GM12878 (cell line): Measurements from ENCODE around the gene MBOAT2. TPM values are rescaled to one million over a fixed set of nuclear protein-coding genes. Genes with fewer than 3 reads are reported as not detected.

Experiments
- ATAC-seq: fragments of 200-7000 bp; cut with Tn5 transposase; 3 replicates; pipeline ENCODE4 v1.9.1; 2020; ENCODE audit warnings: mild to moderate bottlenecking, moderate library complexity
- BruUV-seq: library from RNA; stranded (reverse); fragments of 400-500 nt; replicated peaks from 2 replicates; lab custom pipeline; 2021; lab: Mats Ljungman, UMichigan
- CTCF ChIA-PET: fragments of 300-600 bp; sonication (Branson Sonifier 250); formaldehyde crosslinking; extraction: SDS; loops from one replicate; lab custom pipeline; 2021; ENCODE audit warnings: inconsistent platforms; lab: Yijun Ruan, JAX
- POLR2A ChIA-PET: fragments of 350-600 bp; formaldehyde crosslinking; extraction: SDS; loops from one replicate; lab custom pipeline; 2021; ENCODE audit warnings: inconsistent platforms; lab: Charles Lee
- RAD21 ChIA-PET: fragments of 300-600 bp; sonication (Branson Sonifier 250); formaldehyde crosslinking; loops from one replicate; lab custom pipeline; 2023; ENCODE audit warnings: antibody characterized with exemption; ENCODE audit not compliant: unreplicated experiment; lab: Charles Lee
- SMC1A ChIA-PET: fragments of 300-600 bp; sonication (Branson Sonifier 250); formaldehyde crosslinking; loops from one replicate; lab custom pipeline; 2023; ENCODE audit not compliant: unreplicated experiment, uncharacterized antibody; lab: Charles Lee
- DNase-seq: peaks from one replicate; pipeline ENCODE4 v3.0.0-alpha.2; 2011; ENCODE audit warnings: low read depth, low spot score
- FAIRE-seq: peaks from 3 replicates; lab custom pipeline; 2011; peaks lifted over from hg19 to GRCh38; lab: Jason Lieb, UNC
- H2AFZ ChIP-seq: 2 replicates; pipeline ENCODE4 v1.6.0; 2011; ENCODE audit warnings: low read depth, low read length, control low read depth; ENCODE audit not compliant: control insufficient read depth
- H3K27ac ChIP-seq: 2 replicates; pipeline ENCODE4 v1.5.1; 2011; ENCODE audit warnings: control low read depth; ENCODE audit not compliant: control insufficient read depth, insufficient read depth
- H3K27me3 ChIP-seq, 2 experiments: replicated peaks in 1 of 2; 2 replicates each; pipeline versions ENCODE4 v1.6.0 to v1.6.1; 2011; ENCODE audit warnings: low read length in 1 of 2; ENCODE audit not compliant: control insufficient read depth in 2 of 2, insufficient read depth in 2 of 2
- H3K36me3 ChIP-seq, 2 experiments: 2 replicates each; pipeline ENCODE4 v1.5.1; 2011; ENCODE audit warnings: low read length in 1 of 2; ENCODE audit not compliant: control insufficient read depth in 2 of 2, insufficient read depth in 2 of 2
- H3K4me1 ChIP-seq: 2 replicates; pipeline ENCODE4 v1.6.1; 2011; ENCODE audit warnings: mild to moderate bottlenecking, low read length, moderate library complexity, mixed read lengths; ENCODE audit not compliant: control insufficient read depth, insufficient read depth
- H3K4me2 ChIP-seq: 2 replicates; pipeline ENCODE4 v1.6.0; 2011; ENCODE audit warnings: control low read depth; ENCODE audit not compliant: control insufficient read depth, insufficient read depth
- H3K4me3 ChIP-seq: fragments of 200-600 bp; sonication (generic); 2 replicates; pipeline ENCODE4 v1.5.1; 2016
- H3K79me2 ChIP-seq: 2 replicates; pipeline ENCODE4 v1.6.0; 2011; ENCODE audit warnings: low read length; ENCODE audit not compliant: control insufficient read depth, insufficient read depth
- H3K9ac ChIP-seq: 2 replicates; pipeline ENCODE4 v1.8.0; 2011; ENCODE audit warnings: low read length, control low read depth, mixed read lengths; ENCODE audit not compliant: control insufficient read depth, insufficient read depth
- H3K9me3 ChIP-seq: replicated peaks from 3 replicates; pipeline ENCODE4 v1.5.1; 2011; ENCODE audit warnings: mild to moderate bottlenecking, low read length; ENCODE audit not compliant: control insufficient read depth, insufficient read depth
- H4K20me1 ChIP-seq: 2 replicates; pipeline ENCODE4 v1.6.0; 2011; ENCODE audit not compliant: control insufficient read depth, insufficient read depth
- CEBPB ChIP-seq, 2 experiments: fragments of 150-350 bp in 1 of 2; IDR thresholded peaks; 2 replicates each; pipeline ENCODE4 v1.6.1; 2012 to 2014; ENCODE audit warnings: low read depth in 2 of 2, low read length in 2 of 2, borderline replicate concordance in 1 of 2, inconsistent platforms in 1 of 2
- CHD1 ChIP-seq: IDR thresholded peaks from 2 replicates; pipeline ENCODE4 v1.6.1; 2012; ENCODE audit warnings: low read depth, low read length, improper control_type of control experiment
- CHD2 ChIP-seq: IDR thresholded peaks from 2 replicates; pipeline ENCODE4 v1.6.1; 2011; ENCODE audit warnings: low read depth, low read length, improper control_type of control experiment, borderline replicate concordance
- EED ChIP-seq: sonication (generic); IDR thresholded peaks from 2 replicates; pipeline ENCODE4 v1.6.1; 2016; ENCODE audit warnings: antibody characterized with exemption, low read depth
- FOXM1 ChIP-seq: IDR thresholded peaks from 2 replicates; pipeline ENCODE4 v1.6.1; 2012; ENCODE audit warnings: low read depth, mild to moderate bottlenecking, inconsistent platforms, low read length, moderate library complexity
- GABPA ChIP-seq: IDR thresholded peaks from 2 replicates; pipeline ENCODE4 v1.6.1; 2014; ENCODE audit warnings: antibody characterized with exemption, low read depth, mild to moderate bottlenecking, inconsistent platforms
- HDGF ChIP-seq: fragments of 450-650 bp; IDR thresholded peaks from 2 replicates; pipeline ENCODE4 v1.6.1; 2016; ENCODE audit warnings: antibody characterized with exemption
- KDM1A ChIP-seq: fragments of 200-600 bp; sonication (generic); IDR thresholded peaks from 2 replicates; pipeline ENCODE4 v1.6.1; 2016; ENCODE audit warnings: borderline replicate concordance
- MYB ChIP-seq: fragments of 150-350 bp; IDR thresholded peaks from 2 replicates; pipeline ENCODE4 v1.6.1; 2014; ENCODE audit warnings: mild to moderate bottlenecking, low read depth, low read length, borderline replicate concordance
- SMAD1 ChIP-seq: fragments of 450-650 bp; IDR thresholded peaks from 2 replicates; pipeline ENCODE4 v1.6.1; 2018; ENCODE audit warnings: mild to moderate bottlenecking, low read depth; ENCODE audit not compliant: partially characterized antibody
- SMARCA5 ChIP-seq: fragments of 450-650 bp; IDR thresholded peaks from 2 replicates; pipeline ENCODE4 v1.6.1; 2017; ENCODE audit warnings: mild to moderate bottlenecking
- STAT1 ChIP-seq: fragments of 450-650 bp; conservative IDR thresholded peaks from 2 replicates; pipeline ENCODE4 v1.6.1; 2014; ENCODE audit warnings: antibody characterized with exemption, mild to moderate bottlenecking
- whole genome bisulfite sequencing: methylation state at CpG from one replicate; pipeline ENCODE4 v1.1.6; 2016; ENCODE audit warnings: low lambda C conversion rate; ENCODE audit not compliant: insufficient replicate concordance, insufficient coverage; ENCODE audit errors: missing lambda C conversion rate; 5-methylcytosine and 5-hydroxymethylcytosine counted together
- in situ Hi-C: fragments of 300-500 bp; cut with MboI; formaldehyde crosslinking; loops from 9 replicates; pipeline ENCODE4 v1.14.3; 2018; ENCODE audit warnings: mixed read lengths
- intact Hi-C: fragments of 100-400 bp; cut with micrococcal nuclease; formaldehyde crosslinking; loops from one replicate; pipeline ENCODE4 v1.14.2; 2022; ENCODE audit not compliant: unreplicated experiment
- polyA plus RNA-seq, 11 experiments: library from polyadenylated mRNA; depleted of rRNA in 4 of 11; unstranded in 6 of 11; stranded (reverse) in 5 of 11; fragments of >200 nt; fragmentation: Nextera tagmentation in 4 of 11; fragmentation: Illumina TruSeq in 1 of 11; extraction: Ambion mirVana in 4 of 11; extraction: Trizol in 1 of 11; gene quantifications; 1 replicate in 1 of 11; 2 replicates in 10 of 11; pipeline versions ENCODE4 v1.2.1 to v1.2.3, GENCODE V29; 2011 to 2016; ENCODE audit warnings: inconsistent platforms in 2 of 11, missing spikeins in 2 of 11, low read depth in 1 of 11
- total RNA-seq, 4 experiments: library from RNA; depleted of rRNA in 3 of 4; stranded (reverse); fragments of >200 nt in 3 of 4; fragmentation: Illumina TruSeq in 1 of 4; extraction: Trizol in 1 of 4; gene quantifications; 2 replicates each; pipeline versions ENCODE4 v1.2.1 to v1.2.3, GENCODE V29; 2013 to 2021
- TF ChIP-seq, protein P1 (sequence below): fragments of 450-650 bp; IDR thresholded peaks from 2 replicates; pipeline ENCODE4 v1.6.1; 2017; ENCODE audit warnings: antibody characterized with exemption, mild to moderate bottlenecking, moderate library complexity

Gene MBOAT2
- total and polyA plus RNA-seq, 10 of the 15 experiments (the other 5 are each of a cell fraction or from before 2014, with no cell fraction given): 0.08 to 40.6 (median 1.8) TPM

DNA sequence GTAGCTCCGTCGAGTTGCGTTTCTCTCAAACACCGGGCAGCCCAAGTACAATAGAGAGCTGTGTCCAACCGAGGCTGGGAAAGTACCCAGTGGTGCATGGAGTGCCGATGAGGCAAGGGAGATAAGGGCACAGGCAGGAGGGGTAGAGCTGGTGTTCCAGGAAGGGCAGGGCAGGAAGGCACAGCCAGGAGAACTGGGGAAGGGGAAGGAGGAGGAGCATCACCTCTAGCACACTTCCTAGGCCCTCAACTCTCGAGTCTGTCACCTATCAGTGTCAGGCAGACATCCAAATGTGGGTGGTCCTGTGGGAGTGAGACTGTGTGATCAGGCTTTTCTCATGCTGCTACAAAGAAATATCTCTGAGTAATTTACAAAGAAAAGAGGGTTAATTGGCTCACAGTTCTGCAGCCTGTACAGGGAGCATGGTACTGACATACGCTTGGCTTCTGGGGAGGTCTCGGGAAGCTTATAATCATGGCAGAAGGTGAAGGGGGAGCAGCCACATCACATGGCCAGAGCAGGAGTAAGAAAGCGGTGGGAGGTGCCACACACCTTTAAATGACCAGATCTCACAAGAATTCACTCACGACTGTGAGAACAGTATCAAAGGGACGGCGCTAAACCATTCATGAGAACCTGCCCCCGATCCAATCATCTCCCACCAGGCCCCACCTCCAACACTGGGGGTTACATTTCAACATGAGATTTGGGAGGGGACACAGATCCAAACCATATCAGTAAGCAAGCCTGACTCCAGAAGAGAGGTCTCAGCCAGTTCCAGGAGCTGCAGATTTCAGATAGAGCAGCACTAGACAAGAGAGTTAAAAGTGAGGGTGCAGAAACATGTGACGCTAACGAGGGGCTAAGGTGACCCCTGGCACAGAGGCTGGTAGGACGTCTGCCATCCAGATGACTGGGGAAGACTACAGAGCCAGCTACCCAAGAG, 75.7 kb downstream of the MBOAT2 start (continued):
- TF ChIP-seq CEBPB (IDR thresholded peaks at IDR 0.05; ENCODE audit: borderline replicate concordance in 1 of 2, low read depth in 2 of 2, low read length in 2 of 2) (no peak), STAT1 (no peak), CHD1 (no peak), SMARCA5 (no peak)
- TF ChIP-seq, protein P1, sequence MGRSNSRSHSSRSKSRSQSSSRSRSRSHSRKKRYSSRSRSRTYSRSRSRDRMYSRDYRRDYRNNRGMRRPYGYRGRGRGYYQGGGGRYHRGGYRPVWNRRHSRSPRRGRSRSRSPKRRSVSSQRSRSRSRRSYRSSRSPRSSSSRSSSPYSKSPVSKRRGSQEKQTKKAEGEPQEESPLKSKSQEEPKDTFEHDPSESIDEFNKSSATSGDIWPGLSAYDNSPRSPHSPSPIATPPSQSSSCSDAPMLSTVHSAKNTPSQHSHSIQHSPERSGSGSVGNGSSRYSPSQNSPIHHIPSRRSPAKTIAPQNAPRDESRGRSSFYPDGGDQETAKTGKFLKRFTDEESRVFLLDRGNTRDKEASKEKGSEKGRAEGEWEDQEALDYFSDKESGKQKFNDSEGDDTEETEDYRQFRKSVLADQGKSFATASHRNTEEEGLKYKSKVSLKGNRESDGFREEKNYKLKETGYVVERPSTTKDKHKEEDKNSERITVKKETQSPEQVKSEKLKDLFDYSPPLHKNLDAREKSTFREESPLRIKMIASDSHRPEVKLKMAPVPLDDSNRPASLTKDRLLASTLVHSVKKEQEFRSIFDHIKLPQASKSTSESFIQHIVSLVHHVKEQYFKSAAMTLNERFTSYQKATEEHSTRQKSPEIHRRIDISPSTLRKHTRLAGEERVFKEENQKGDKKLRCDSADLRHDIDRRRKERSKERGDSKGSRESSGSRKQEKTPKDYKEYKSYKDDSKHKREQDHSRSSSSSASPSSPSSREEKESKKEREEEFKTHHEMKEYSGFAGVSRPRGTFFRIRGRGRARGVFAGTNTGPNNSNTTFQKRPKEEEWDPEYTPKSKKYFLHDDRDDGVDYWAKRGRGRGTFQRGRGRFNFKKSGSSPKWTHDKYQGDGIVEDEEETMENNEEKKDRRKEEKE: no peak

DNA sequence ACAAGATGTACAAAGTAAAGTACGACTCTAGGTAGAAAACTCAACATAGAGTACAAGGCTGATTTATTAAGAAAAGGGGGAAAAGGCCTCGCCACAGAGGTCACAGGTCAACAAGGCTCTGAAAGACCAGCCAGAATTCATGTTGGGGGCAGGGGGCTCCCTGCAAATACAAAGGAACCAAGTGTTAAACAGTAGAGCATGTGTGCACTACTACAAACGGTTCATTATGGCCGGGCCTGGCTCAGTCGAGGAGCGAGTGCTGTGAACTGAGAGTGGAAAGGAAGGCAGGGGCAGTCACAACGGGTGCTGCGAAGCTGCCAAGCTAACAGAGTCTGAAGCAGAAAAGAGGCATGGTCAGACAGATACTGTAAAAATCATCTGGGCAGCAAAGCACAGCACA, 77.1 kb downstream of the MBOAT2 start:
- H3K4me2 ChIP-seq: no peak overlapping the region
- no peaks in the 10 kb centered on the region for H3K79me2 ChIP-seq
- TF ChIP-seq EED (no peak), KDM1A (no peak), FOXM1 (no peak), GABPA (no peak), CHD2 (no peak), HDGF (no peak), SMAD1 (no peak), MYB (no peak), STAT1 (no peak)
- WGBS: 76% methylated on average over 8 of the region's 8 CpGs
- FAIRE-seq (no peak), ATAC-seq (no peak), DNase-seq (no peak)
- BruUV-seq: no TSS peak
- H4K20me1 ChIP-seq: no peaks in the 10 kb centered on the region
- in situ Hi-C loops: no loop called here
- intact Hi-C loops: no loop called here
- H3K27ac ChIP-seq: no peak overlapping the region
- no peak overlapping the region for H3K4me3 ChIP-seq
- H3K27me3 ChIP-seq: no peaks in the 10 kb centered on the region
- ChIA-PET POLR2A (no interaction called here), RAD21 (no interaction called here), SMC1A (no interaction called here), CTCF (interaction anchor here (0.6 kb wide), 1 partner anchor 336 kb away, joined by 3 read pairs; no protein-coding TSS in a partner anchor)
- H3K9ac ChIP-seq: no peak overlapping the region
- no peaks in the 10 kb centered on the region for H3K9me3 ChIP-seq
- no peaks in the 10 kb centered on the region for H3K4me1 ChIP-seq
- 0 out of 4 replicates have a peak, but pooled peaks cover 0 to 1% of the 10 kb centered on the region in 2 experiments for H3K36me3 ChIP-seq
- no peak overlapping the region for H2AFZ ChIP-seq
